ENCODE measurements around the gene PPP4R1. TPM values are rescaled to one million over a fixed set of nuclear protein-coding genes. Genes with fewer than 3 reads are reported as not detected.

PPP4R1 gene
- total RNA-seq, 1 donor from 2014 or later: 173 TPM

DNA sequence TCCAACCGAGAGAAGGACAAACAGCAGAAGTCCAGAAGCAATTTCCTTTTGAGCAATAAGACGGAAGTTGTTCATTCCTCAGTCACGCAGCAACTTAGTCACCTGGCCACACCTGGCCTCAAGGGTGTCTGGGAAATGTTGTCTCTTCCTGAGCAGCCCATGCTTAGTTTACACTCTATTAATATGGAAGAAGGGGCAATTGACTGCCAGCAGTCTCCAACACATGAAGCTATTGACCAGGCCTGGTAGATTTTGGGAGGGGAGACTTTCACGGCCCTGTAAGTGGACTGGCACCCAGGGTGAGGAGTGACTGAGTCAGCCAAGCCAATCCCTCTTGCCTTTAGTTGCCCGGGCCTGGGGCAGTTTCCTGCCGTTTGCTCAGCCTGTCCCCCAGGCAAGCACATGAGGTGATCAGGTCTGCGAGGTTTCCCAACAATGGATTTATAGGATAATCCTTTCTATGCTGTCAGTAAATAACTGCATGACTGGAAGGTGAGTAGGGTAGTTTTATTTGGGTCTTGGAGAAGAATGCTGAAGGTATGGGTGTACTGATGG, 43.8 kb upstream of the PPP4R1 start:
- Mint-ChIP-seq H3K27me3 (ENCODE audit: unreplicated experiment) (no peaks in the 10 kb centered on the region), H3K4me3 (ENCODE audit: unreplicated experiment) (no peak overlapping the region), H3K27ac (ENCODE audit: unreplicated experiment) (no peak overlapping the region), H3K36me3 (ENCODE audit: low read depth, unreplicated experiment) (no peaks in the 10 kb centered on the region), H3K4me1 (ENCODE audit: unreplicated experiment) (peaks cover 9% of the 10 kb centered on the region), H3K9me3 (ENCODE audit: unreplicated experiment) (no peaks in the 10 kb centered on the region)
- no peak for DNase-seq (ENCODE audit: low spot score)
- TF ChIP-seq, protein P1, sequence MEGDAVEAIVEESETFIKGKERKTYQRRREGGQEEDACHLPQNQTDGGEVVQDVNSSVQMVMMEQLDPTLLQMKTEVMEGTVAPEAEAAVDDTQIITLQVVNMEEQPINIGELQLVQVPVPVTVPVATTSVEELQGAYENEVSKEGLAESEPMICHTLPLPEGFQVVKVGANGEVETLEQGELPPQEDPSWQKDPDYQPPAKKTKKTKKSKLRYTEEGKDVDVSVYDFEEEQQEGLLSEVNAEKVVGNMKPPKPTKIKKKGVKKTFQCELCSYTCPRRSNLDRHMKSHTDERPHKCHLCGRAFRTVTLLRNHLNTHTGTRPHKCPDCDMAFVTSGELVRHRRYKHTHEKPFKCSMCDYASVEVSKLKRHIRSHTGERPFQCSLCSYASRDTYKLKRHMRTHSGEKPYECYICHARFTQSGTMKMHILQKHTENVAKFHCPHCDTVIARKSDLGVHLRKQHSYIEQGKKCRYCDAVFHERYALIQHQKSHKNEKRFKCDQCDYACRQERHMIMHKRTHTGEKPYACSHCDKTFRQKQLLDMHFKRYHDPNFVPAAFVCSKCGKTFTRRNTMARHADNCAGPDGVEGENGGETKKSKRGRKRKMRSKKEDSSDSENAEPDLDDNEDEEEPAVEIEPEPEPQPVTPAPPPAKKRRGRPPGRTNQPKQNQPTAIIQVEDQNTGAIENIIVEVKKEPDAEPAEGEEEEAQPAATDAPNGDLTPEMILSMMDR (IDR thresholded peaks at IDR 0.05; ENCODE audit: unreplicated experiment): no peak

DNA sequence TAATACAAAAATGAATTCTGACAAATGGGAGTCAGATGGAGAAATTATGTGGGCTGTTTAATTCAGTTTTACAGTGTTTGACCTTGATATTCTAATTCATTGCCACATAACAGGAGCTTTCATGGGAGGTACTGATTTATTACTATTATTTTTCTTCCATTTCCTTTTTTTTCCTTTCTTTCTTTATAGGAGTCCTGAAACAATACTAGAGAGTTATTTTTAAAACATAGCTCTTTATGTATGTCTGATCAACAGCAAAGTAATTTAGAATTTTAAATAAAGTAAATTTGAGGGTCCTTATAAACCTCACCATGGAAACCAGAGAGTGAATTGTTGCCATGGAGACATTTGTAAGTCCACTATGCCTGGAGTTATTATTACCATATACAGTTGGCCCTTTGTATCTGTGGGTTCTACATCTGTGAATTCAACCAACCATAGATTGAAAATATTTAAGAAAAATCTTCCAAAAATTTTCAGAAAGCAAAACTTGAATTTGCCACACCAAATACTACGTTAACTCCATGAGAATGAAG, 40.9 kb upstream of the PPP4R1 start:
- H3K27ac Mint-ChIP-seq (ENCODE audit: unreplicated experiment): no peak overlapping the region
- no peak overlapping the region for H3K4me3 Mint-ChIP-seq (ENCODE audit: unreplicated experiment)
- H3K9me3 Mint-ChIP-seq (ENCODE audit: unreplicated experiment): no peaks in the 10 kb centered on the region
- H3K27me3 Mint-ChIP-seq (ENCODE audit: unreplicated experiment): no peaks in the 10 kb centered on the region
- no peak for DNase-seq (ENCODE audit: low spot score)
- peaks cover 3% of the 10 kb centered on the region for H3K4me1 Mint-ChIP-seq (ENCODE audit: unreplicated experiment)
- H3K36me3 Mint-ChIP-seq (ENCODE audit: low read depth, unreplicated experiment): no peaks in the 10 kb centered on the region
- TF ChIP-seq, protein P1 (IDR thresholded peaks at IDR 0.05; ENCODE audit: unreplicated experiment): no peak

DNA sequence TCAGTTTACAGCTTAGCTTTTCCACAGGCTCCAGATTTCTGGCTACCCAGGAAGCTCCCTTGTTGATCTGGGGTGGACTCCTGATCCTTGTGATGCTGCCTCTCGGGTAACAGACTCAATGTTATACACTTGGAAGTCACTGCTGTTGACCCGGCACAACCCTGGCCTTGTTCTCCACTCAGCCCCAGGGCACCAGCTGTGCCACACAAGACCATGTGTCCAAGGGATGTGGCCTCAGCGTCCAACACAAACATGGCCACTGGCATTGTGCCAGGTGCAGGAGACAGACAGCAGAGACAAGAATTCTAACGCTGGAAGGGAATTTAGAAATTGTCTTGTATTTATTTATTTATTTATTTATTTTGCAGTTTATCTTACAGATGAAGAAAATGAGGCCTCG, 39.0 kb upstream of the PPP4R1 start:
- TF ChIP-seq, protein P1 (IDR thresholded peaks at IDR 0.05; ENCODE audit: unreplicated experiment): no peak
- no peaks in the 10 kb centered on the region for H3K36me3 Mint-ChIP-seq (ENCODE audit: low read depth, unreplicated experiment)
- H3K4me1 Mint-ChIP-seq (ENCODE audit: unreplicated experiment): no peaks in the 10 kb centered on the region
- no peak for DNase-seq (ENCODE audit: low spot score)
- H3K4me3 Mint-ChIP-seq (ENCODE audit: unreplicated experiment): no peak overlapping the region
- no peaks in the 10 kb centered on the region for H3K27me3 Mint-ChIP-seq (ENCODE audit: unreplicated experiment)
- no peaks in the 10 kb centered on the region for H3K9me3 Mint-ChIP-seq (ENCODE audit: unreplicated experiment)
- H3K27ac Mint-ChIP-seq (ENCODE audit: unreplicated experiment): no peak overlapping the region

DNA sequence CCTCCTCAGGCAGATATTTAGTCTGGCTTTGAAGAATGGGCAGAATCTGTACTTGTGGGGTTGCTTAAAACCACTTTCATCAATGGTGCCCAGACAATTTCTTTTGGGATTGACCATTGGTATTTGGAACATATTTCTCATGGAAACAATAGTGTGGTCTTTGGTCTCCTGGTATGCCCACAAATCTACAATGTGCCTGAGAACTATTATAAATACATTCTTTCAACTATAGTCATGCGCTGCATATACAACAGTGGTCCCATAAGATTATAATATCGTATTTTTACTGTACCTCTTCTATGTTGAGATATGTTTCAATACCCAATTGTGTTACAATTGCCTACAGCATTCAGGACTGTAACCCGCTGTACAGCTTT, 34.8 kb upstream of the PPP4R1 start:
- H3K4me3 Mint-ChIP-seq (ENCODE audit: unreplicated experiment): no peak overlapping the region
- no peaks in the 10 kb centered on the region for H3K9me3 Mint-ChIP-seq (ENCODE audit: unreplicated experiment)
- DNase-seq (ENCODE audit: low spot score): no peak
- no peaks in the 10 kb centered on the region for H3K36me3 Mint-ChIP-seq (ENCODE audit: low read depth, unreplicated experiment)
- no peaks in the 10 kb centered on the region for H3K27me3 Mint-ChIP-seq (ENCODE audit: unreplicated experiment)
- TF ChIP-seq, protein P1 (IDR thresholded peaks at IDR 0.05; ENCODE audit: unreplicated experiment): no peak
- H3K27ac Mint-ChIP-seq (ENCODE audit: unreplicated experiment): no peak overlapping the region
- no peaks in the 10 kb centered on the region for H3K4me1 Mint-ChIP-seq (ENCODE audit: unreplicated experiment)

DNA sequence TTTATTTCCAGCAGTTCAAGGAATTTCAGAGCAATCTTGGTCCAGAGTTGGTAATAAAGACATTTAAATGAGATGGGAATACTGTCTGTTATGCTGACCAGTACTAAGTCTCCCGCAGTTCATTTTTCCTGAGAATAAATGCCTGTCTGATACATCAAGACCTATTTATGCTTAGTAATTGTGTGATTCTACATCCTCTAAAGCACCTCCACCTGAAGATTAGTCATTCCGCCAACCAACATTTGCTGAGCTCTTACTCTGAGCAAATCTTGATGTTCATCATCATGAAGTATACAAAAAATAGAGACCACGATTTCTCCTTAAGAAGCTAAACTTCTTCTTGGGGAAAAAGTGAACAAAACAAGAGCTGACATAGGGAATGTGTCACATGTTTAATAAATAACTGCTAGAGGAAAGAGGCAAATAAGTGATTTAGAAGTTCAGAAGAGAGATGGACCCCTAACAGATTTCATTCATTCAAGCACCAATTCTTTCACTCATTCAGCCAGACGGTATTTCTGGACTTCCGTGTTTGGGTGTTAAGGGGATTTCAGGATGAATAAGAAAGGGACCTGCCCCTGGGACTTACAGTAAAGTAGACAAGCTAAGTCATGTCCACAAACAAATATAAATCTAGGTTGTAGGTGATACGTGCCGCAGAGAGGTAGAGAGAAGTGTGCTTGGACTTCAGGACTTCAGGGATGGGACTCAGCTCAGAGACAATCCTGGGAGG, 34.2 kb upstream of the PPP4R1 start:
- no peaks in the 10 kb centered on the region for H3K36me3 Mint-ChIP-seq (ENCODE audit: low read depth, unreplicated experiment)
- no peaks in the 10 kb centered on the region for H3K9me3 Mint-ChIP-seq (ENCODE audit: unreplicated experiment)
- H3K4me3 Mint-ChIP-seq (ENCODE audit: unreplicated experiment): no peak overlapping the region
- DNase-seq (ENCODE audit: low spot score): no peak
- H3K27me3 Mint-ChIP-seq (ENCODE audit: unreplicated experiment): no peaks in the 10 kb centered on the region
- TF ChIP-seq, protein P1 (IDR thresholded peaks at IDR 0.05; ENCODE audit: unreplicated experiment): no peak
- H3K4me1 Mint-ChIP-seq (ENCODE audit: unreplicated experiment): no peaks in the 10 kb centered on the region
- H3K27ac Mint-ChIP-seq (ENCODE audit: unreplicated experiment): no peak overlapping the region
